Parathyroid adenoma (tissue), 2 donors: Measurements from ENCODE around the gene TUBGCP3.
"Not testable (repeated sequence)": the region's sequence is repeated elsewhere in the genome, so short reads cannot be mapped to it uniquely, and the experiment has no call there.

Source experiments
- H2AFZ ChIP-seq: fragments of 300-600 bp; sonication (generic); one replicate; pipeline ENCODE4 v1.7.0; 2017; ENCODE audit warnings: antibody characterized with exemption, mild to moderate bottlenecking
- H3K27ac ChIP-seq: fragments of 300-600 bp; sonication (generic); one replicate; pipeline ENCODE4 v1.7.0; 2017
- H3K27me3 ChIP-seq: fragments of 300-600 bp; sonication (generic); one replicate; pipeline ENCODE4 v1.7.0; 2017; ENCODE audit warnings: low read length; ENCODE audit not compliant: control insufficient read depth, insufficient read depth
- H3K36me3 ChIP-seq: fragments of 300-600 bp; sonication (generic); one replicate; pipeline ENCODE4 v1.7.0; 2017; ENCODE audit warnings: low read length; ENCODE audit not compliant: control insufficient read depth, insufficient read depth
- H3K4me1 ChIP-seq: fragments of 300-600 bp; sonication (generic); one replicate; pipeline ENCODE4 v1.7.0; 2017; ENCODE audit warnings: control low read depth
- H3K4me2 ChIP-seq: fragments of 300-600 bp; sonication (generic); one replicate; pipeline ENCODE4 v1.7.0; 2017; ENCODE audit warnings: low read length
- H3K4me3 ChIP-seq: fragments of 300-600 bp; sonication (generic); one replicate; pipeline ENCODE4 v1.7.0; 2017; ENCODE audit warnings: low read depth, low read length
- H3K79me2 ChIP-seq: fragments of 300-600 bp; sonication (generic); one replicate; pipeline ENCODE4 v1.7.0; 2017; ENCODE audit warnings: control low read depth
- H3K9ac ChIP-seq: fragments of 300-600 bp; sonication (generic); one replicate; pipeline ENCODE4 v1.7.0; 2017; ENCODE audit warnings: mild to moderate bottlenecking
- H3K9me3 ChIP-seq: fragments of 300-600 bp; sonication (generic); one replicate; pipeline ENCODE4 v1.7.0; 2017; ENCODE audit warnings: low read length; ENCODE audit not compliant: control insufficient read depth
- CTCF ChIP-seq: fragments of 300-600 bp; sonication (generic); IDR thresholded peaks from one replicate; pipeline ENCODE4 v1.7.0; 2017; ENCODE audit warnings: antibody characterized with exemption, mild to moderate bottlenecking
- donor health status: primary hyperparathyroidism.

The TUBGCP3 gene

DNA sequence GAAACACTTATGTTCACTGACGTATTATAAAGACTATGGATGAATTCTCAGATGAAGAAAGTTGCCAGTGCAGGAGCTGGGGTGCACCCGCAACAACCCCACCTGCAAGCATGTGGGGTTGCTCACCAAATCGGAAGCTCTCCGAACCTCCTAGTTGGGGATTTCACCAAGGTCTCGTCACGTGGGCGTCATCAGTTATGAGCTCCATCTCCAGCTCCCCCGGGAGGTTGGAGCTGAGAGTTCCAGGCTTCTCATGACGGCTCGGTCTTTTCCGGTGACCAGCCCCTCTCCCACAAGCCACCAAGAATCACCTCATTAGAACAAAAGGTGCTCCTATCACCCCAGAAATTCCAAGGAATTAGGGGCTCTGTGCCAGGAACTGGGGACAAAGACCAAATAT is 46.1 kb upstream of the TUBGCP3 start:
- Histone ChIP-seq H3K4me2 (no peak overlapping the region), H3K9ac (no peak overlapping the region), H3K36me3 (no peaks in the 10 kb centered on the region), H3K79me2 (no peaks in the 10 kb centered on the region), H3K4me1 (peaks cover 7% of the 10 kb centered on the region), H3K27ac (no peak overlapping the region), H2AFZ (no peak overlapping the region), H3K4me3 (no peak overlapping the region), H3K27me3 (no peaks in the 10 kb centered on the region), H3K9me3 (no peaks in the 10 kb centered on the region)
- TF ChIP-seq CTCF: no peak

DNA sequence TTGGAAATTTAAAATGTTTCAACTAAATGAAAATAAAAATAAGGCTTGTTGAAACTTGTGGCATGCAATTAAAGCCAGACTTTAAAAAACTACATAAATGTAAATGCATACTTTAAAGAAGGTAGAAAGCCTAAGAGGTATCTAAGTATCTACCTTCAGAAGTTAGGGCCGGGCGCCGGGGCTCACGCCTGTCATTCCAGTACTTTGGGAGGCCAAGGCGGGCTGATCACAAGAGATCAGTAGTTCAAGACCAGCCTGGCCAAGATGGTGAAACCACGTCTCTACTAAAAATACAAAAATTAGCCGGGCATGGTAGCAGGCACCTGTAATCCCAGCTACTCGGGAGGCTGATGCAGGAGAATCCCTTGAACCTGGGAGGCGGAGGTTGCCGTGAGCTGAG is 42.3 kb upstream of the TUBGCP3 start:
- H3K27ac ChIP-seq, H3K27me3 ChIP-seq, H3K4me1 ChIP-seq, H2AFZ ChIP-seq, H3K79me2 ChIP-seq, H3K36me3 ChIP-seq, H3K9ac ChIP-seq, H3K4me2 ChIP-seq, H3K4me3 ChIP-seq, H3K9me3 ChIP-seq: not testable (repeated sequence)

DNA sequence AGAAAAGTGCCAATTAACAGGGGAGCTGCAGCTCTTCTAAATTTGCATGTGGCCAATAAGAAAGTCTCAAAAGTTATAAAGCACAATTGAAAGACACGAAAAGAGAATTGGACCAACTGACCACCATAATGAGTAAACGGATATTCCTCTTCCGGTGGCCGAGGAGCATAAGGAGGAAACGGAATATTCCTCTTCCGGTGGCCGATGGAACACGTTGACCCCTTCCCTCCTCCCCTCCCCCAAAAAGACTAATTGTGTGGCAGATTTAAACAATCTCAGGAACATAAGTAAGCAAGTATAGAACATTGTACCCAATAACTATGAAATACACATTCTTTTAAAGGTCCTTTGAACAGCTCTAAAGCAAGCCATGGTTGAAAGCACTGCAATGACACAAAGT is 41.2 kb upstream of the TUBGCP3 start:
- no peak for TF ChIP-seq CTCF

GRCh38 chr13:112627613-112628012 is 39.7 kb upstream of the TUBGCP3 start:
- H3K36me3 ChIP-seq, H3K9ac ChIP-seq, H3K9me3 ChIP-seq, H3K27ac ChIP-seq, H3K4me1 ChIP-seq, H3K79me2 ChIP-seq, H3K27me3 ChIP-seq, H2AFZ ChIP-seq, H3K4me2 ChIP-seq, H3K4me3 ChIP-seq: not testable (repeated sequence)

More for the DNA sequence above, 41.2 kb upstream of the TUBGCP3 start:
- no peak overlapping the region for H3K4me3 ChIP-seq
- H2AFZ ChIP-seq: no peak overlapping the region
- no peaks in the 10 kb centered on the region for H3K79me2 ChIP-seq
- no peaks in the 10 kb centered on the region for H3K36me3 ChIP-seq
- no peak overlapping the region for H3K4me2 ChIP-seq
- no peaks in the 10 kb centered on the region for H3K4me1 ChIP-seq
- no peaks in the 10 kb centered on the region for H3K9me3 ChIP-seq
- no peak overlapping the region for H3K9ac ChIP-seq
- H3K27ac ChIP-seq: no peak overlapping the region
- H3K27me3 ChIP-seq: no peaks in the 10 kb centered on the region

DNA sequence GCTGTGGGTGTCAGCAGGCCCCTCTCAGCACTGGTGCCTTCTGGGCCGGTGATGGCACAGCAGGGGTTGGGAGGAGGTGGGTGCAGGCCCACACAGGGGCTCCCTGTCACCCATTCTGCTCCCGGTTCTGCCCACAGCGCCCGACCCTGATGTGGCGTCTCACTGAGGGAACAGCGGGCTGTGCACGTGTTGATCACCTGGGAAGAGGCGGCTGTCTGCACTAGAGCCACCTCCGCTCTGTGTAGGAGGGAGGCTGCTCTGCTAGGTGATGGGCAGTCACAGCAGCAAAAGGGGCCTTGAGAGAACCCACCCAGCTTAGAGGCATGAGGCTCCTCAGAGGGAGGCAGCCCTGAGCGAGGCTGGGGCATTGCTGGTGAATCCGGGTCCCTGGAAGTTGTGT is 39.2 kb upstream of the TUBGCP3 start:
- no peak for TF ChIP-seq CTCF
- H3K27ac ChIP-seq: no peak overlapping the region
- no peaks in the 10 kb centered on the region for H3K36me3 ChIP-seq

DNA sequence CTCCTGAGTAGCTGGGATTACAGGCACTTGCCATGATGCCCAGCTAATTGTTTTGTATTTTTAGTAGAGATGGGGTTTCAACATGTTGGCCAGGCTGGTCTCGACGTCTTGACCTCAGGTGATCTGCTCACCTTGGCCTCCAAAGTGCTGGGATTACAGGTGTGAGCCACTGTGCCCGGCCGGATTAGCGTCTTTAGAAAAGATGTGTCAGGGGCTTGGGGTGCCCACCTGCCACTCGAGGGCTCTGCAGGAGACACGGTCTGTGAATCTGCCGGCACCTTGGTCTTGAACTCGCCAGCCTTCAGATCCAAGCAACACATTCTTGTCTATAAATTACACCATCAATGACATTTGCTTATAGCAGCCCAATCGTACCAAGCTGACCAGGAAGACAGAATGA is 38.8 kb upstream of the TUBGCP3 start:
- H3K4me3 ChIP-seq: no peak overlapping the region
- no peak overlapping the region for H3K9ac ChIP-seq
- H2AFZ ChIP-seq: no peak overlapping the region
- no peaks in the 10 kb centered on the region for H3K27me3 ChIP-seq
- H3K4me2 ChIP-seq: no peak overlapping the region
- TF ChIP-seq CTCF: no peak
- no peaks in the 10 kb centered on the region for H3K36me3 ChIP-seq
- H3K4me1 ChIP-seq: no peaks in the 10 kb centered on the region
- no peak overlapping the region for H3K27ac ChIP-seq
- no peaks in the 10 kb centered on the region for H3K9me3 ChIP-seq
- H3K79me2 ChIP-seq: no peaks in the 10 kb centered on the region

More for the DNA sequence above, 39.2 kb upstream of the TUBGCP3 start:
- Histone ChIP-seq H3K9ac (no peak overlapping the region), H3K27me3 (no peaks in the 10 kb centered on the region), H3K4me2 (no peak overlapping the region), H3K9me3 (no peaks in the 10 kb centered on the region), H3K4me3 (no peak overlapping the region), H2AFZ (no peak overlapping the region), H3K79me2 (no peaks in the 10 kb centered on the region), H3K4me1 (no peaks in the 10 kb centered on the region)
